HEK293 (cell line): ENCODE data around the gene TLCD3B.

Experiments used
- BCL11A ChIP-seq: fragments of 450-650 bp; formaldehyde crosslinking; IDR thresholded peaks from 2 replicates; pipeline ENCODE4 v1.5.1; 2016; ENCODE audit warnings: low read depth, missing biosample characterization, missing genetic modification characterization
- KLF7 ChIP-seq: fragments of 450-650 bp; formaldehyde crosslinking; IDR thresholded peaks from 2 replicates; pipeline ENCODE4 v1.5.1; 2016; ENCODE audit warnings: missing biosample characterization, missing genetic modification characterization, borderline replicate concordance
- KLF8 ChIP-seq: fragments of 450-650 bp; formaldehyde crosslinking; IDR thresholded peaks from 2 replicates; pipeline ENCODE4 v1.5.1; 2016; ENCODE audit warnings: missing biosample characterization, missing genetic modification characterization
- MZF1 ChIP-seq: fragments of 450-650 bp; formaldehyde crosslinking; IDR thresholded peaks from 2 replicates; pipeline ENCODE4 v1.5.1; 2017; ENCODE audit warnings: missing biosample characterization, missing genetic modification characterization, borderline replicate concordance
- SP2 ChIP-seq: fragments of 450-650 bp; formaldehyde crosslinking; IDR thresholded peaks from 2 replicates; pipeline ENCODE4 v1.5.1; 2016; ENCODE audit warnings: missing biosample characterization, missing genetic modification characterization
- ZBTB11 ChIP-seq: fragments of 450-650 bp; formaldehyde crosslinking; conservative IDR thresholded peaks from 2 replicates; pipeline ENCODE4 v1.5.1; 2016; ENCODE audit warnings: low read depth, missing biosample characterization, missing genetic modification characterization
- ZBTB49 ChIP-seq: fragments of 450-650 bp; formaldehyde crosslinking; IDR thresholded peaks from 2 replicates; pipeline ENCODE4 v1.5.1; 2016; ENCODE audit warnings: missing biosample characterization, missing genetic modification characterization, low read depth
- ZFP3 ChIP-seq: fragments of 450-650 bp; formaldehyde crosslinking; IDR thresholded peaks from 2 replicates; pipeline ENCODE4 v1.5.1; 2016; ENCODE audit warnings: low read depth, missing biosample characterization, missing genetic modification characterization
- ZFP69B ChIP-seq: fragments of 450-650 bp; formaldehyde crosslinking; IDR thresholded peaks from 2 replicates; pipeline ENCODE4 v1.5.1; 2016; ENCODE audit warnings: missing biosample characterization, missing genetic modification characterization
- ZNF132 ChIP-seq: fragments of 450-650 bp; formaldehyde crosslinking; IDR thresholded peaks from 2 replicates; pipeline ENCODE4 v1.5.1; 2017; ENCODE audit warnings: missing biosample characterization, missing genetic modification characterization, borderline replicate concordance
- ZNF138 ChIP-seq: fragments of 450-650 bp; formaldehyde crosslinking; IDR thresholded peaks from 2 replicates; pipeline ENCODE4 v1.5.1; 2016; ENCODE audit warnings: missing biosample characterization, missing genetic modification characterization, borderline replicate concordance
- ZNF214 ChIP-seq: fragments of 450-650 bp; formaldehyde crosslinking; IDR thresholded peaks from 2 replicates; pipeline ENCODE4 v1.5.1; 2017; ENCODE audit warnings: missing biosample characterization, mild to moderate bottlenecking, missing genetic modification characterization, borderline replicate concordance
- ZNF24 ChIP-seq: fragments of 450-650 bp; formaldehyde crosslinking; IDR thresholded peaks from 2 replicates; pipeline ENCODE4 v1.5.1; 2016; ENCODE audit warnings: missing biosample characterization, missing genetic modification characterization
- ZNF426 ChIP-seq: fragments of 450-650 bp; formaldehyde crosslinking; IDR thresholded peaks from 2 replicates; pipeline ENCODE4 v1.5.1; 2017; ENCODE audit warnings: missing biosample characterization, missing genetic modification characterization, mild to moderate bottlenecking, inconsistent platforms, moderate library complexity
- ZNF488 ChIP-seq: fragments of 450-650 bp; formaldehyde crosslinking; IDR thresholded peaks from 2 replicates; pipeline ENCODE4 v1.5.1; 2016; ENCODE audit warnings: missing biosample characterization, missing genetic modification characterization
- ZNF521 ChIP-seq: fragments of 450-650 bp; formaldehyde crosslinking; IDR thresholded peaks from 2 replicates; pipeline ENCODE4 v1.5.1; 2017; ENCODE audit warnings: missing biosample characterization, mild to moderate bottlenecking, missing genetic modification characterization
- ZNF544 ChIP-seq: fragments of 450-650 bp; formaldehyde crosslinking; IDR thresholded peaks from 2 replicates; pipeline ENCODE4 v1.5.0; 2017; ENCODE audit warnings: missing biosample characterization, missing genetic modification characterization
- ZNF561 ChIP-seq: fragments of 450-650 bp; IDR thresholded peaks from 2 replicates; pipeline ENCODE4 v1.5.1; 2018; ENCODE audit warnings: missing biosample characterization, missing genetic modification characterization, borderline replicate concordance
- ZNF785 ChIP-seq: fragments of 450-650 bp; formaldehyde crosslinking; IDR thresholded peaks from 2 replicates; pipeline ENCODE4 v1.5.1; 2016; ENCODE audit warnings: missing biosample characterization, missing genetic modification characterization
- ZSCAN30 ChIP-seq: fragments of 450-650 bp; IDR thresholded peaks from 2 replicates; pipeline ENCODE4 v1.5.1; 2018; ENCODE audit warnings: missing biosample characterization, mild to moderate bottlenecking, missing genetic modification characterization, moderate library complexity
- TF ChIP-seq, protein P1 (sequence below): fragments of 450-650 bp; formaldehyde crosslinking; IDR thresholded peaks from 2 replicates; pipeline ENCODE4 v1.5.1; 2017; ENCODE audit warnings: missing biosample characterization, missing genetic modification characterization
- TF ChIP-seq, protein P2 (sequence below): fragments of 450-650 bp; IDR thresholded peaks from 2 replicates; pipeline ENCODE4 v1.5.1; 2018; ENCODE audit warnings: missing biosample characterization, missing genetic modification characterization
- TF ChIP-seq, protein P3 (sequence below): fragments of 450-650 bp; formaldehyde crosslinking; IDR thresholded peaks from 2 replicates; pipeline ENCODE4 v1.5.1; 2016; ENCODE audit warnings: missing biosample characterization, missing genetic modification characterization

The TLCD3B gene

DNA sequence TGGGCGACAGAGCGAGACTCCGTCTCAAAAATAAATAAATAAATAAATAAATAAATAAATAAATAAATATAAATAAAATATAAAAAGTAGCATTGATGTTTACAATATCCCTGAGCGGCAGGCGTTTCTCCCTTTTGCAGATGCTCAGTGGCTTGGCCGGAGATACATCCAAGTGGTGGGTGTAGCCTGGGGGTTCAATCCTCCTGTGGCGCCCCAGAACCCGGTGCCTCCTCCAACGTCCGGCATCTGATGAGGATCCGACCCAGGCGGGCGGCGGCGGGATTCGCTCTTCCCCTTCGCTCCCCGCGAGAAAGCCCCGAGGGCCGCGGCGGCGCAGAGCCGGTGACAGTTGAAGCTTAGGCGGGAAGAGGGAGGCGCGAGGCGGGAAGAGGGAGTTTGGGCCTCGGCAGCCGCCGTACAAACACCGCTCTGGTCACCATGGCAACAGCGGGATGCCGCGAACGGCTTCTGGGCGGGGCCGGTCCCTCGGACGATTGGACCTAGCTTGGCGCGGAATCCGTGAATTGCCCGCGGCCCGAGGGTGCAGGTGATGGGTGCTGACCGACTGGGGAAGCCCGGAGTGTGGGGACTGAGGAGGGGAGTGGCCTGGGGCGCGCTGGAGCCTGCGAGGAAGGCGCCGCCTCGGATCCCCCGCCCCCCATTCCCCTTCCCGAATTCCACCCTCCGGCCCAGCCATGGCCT is 21.8 kb upstream of the TLCD3B start (continued):
- no peak for TF ChIP-seq ZNF132 (tag by site-specific recombination)
- TF ChIP-seq ZNF785 (tag by site-specific recombination), result peak; percentile 58; the same call in 1 of the 2 replicates
- peak; percentile 95 for TF ChIP-seq KLF8
- TF ChIP-seq ZNF488 (tag by site-specific recombination), result peak; percentile 20; the same call in 1 of the 2 replicates
- TF ChIP-seq ZBTB49 (tag by site-specific recombination), result no peak
- peak; percentile 96 for TF ChIP-seq MZF1
- TF ChIP-seq ZNF214, result peak; percentile 41; the same call in 1 of the 2 replicates
- peak; percentile 100 for TF ChIP-seq ZNF426
- peak; percentile 81; the same call in 1 of the 2 replicates for TF ChIP-seq ZNF138 (tag by site-specific recombination)
- TF ChIP-seq ZBTB11 (tag by site-specific recombination), result peak; percentile 93
- TF ChIP-seq SP2 (tag by site-specific recombination), result peak; percentile 83
- TF ChIP-seq, protein P1, sequence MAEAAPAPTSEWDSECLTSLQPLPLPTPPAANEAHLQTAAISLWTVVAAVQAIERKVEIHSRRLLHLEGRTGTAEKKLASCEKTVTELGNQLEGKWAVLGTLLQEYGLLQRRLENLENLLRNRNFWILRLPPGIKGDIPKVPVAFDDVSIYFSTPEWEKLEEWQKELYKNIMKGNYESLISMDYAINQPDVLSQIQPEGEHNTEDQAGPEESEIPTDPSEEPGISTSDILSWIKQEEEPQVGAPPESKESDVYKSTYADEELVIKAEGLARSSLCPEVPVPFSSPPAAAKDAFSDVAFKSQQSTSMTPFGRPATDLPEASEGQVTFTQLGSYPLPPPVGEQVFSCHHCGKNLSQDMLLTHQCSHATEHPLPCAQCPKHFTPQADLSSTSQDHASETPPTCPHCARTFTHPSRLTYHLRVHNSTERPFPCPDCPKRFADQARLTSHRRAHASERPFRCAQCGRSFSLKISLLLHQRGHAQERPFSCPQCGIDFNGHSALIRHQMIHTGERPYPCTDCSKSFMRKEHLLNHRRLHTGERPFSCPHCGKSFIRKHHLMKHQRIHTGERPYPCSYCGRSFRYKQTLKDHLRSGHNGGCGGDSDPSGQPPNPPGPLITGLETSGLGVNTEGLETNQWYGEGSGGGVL (tag by site-specific recombination), result peak; percentile 91
- TF ChIP-seq ZNF561 (tag by site-specific recombination), result peak; percentile 95
- TF ChIP-seq ZNF24 (tag by site-specific recombination), result peak; percentile 97
- TF ChIP-seq, protein P2, sequence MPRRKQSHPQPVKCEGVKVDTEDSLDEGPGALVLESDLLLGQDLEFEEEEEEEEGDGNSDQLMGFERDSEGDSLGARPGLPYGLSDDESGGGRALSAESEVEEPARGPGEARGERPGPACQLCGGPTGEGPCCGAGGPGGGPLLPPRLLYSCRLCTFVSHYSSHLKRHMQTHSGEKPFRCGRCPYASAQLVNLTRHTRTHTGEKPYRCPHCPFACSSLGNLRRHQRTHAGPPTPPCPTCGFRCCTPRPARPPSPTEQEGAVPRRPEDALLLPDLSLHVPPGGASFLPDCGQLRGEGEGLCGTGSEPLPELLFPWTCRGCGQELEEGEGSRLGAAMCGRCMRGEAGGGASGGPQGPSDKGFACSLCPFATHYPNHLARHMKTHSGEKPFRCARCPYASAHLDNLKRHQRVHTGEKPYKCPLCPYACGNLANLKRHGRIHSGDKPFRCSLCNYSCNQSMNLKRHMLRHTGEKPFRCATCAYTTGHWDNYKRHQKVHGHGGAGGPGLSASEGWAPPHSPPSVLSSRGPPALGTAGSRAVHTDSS, result no peak
- no peak for TF ChIP-seq ZNF544 (tag by site-specific recombination)
- TF ChIP-seq ZFP69B (tag by site-specific recombination), result peak; percentile 79
- TF ChIP-seq ZSCAN30, result no peak; the same call in none of the 2 replicates
- peak; percentile 73 for TF ChIP-seq ZFP3 (tag by site-specific recombination)
- 0 out of 2 replicates have a peak, but pooled peaks have one; percentile 13 for TF ChIP-seq BCL11A
- TF ChIP-seq, protein P3, sequence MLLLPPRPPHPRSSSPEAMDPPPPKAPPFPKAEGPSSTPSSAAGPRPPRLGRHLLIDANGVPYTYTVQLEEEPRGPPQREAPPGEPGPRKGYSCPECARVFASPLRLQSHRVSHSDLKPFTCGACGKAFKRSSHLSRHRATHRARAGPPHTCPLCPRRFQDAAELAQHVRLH (tag by site-specific recombination), result peak; percentile 87; the same call in 1 of the 2 replicates
- TF ChIP-seq KLF7 (tag by site-specific recombination), result peak; percentile 89
- TF ChIP-seq ZNF521 (tag by site-specific recombination), result no peak
